ENCODE measurements around the gene CNP. TPM values are rescaled to one million over a fixed set of nuclear protein-coding genes. Genes with fewer than 3 reads are reported as not detected.

CNP gene
- total and polyA plus RNA-seq, 2 of the 8 experiments (the other 6 are each of a cell fraction or from before 2014, with no cell fraction given): 21.9 to 60.6 TPM

GRCh38 chr17:41998497-41998896 lies 31.9 kb downstream of the CNP start:
- Histone ChIP-seq H3K4me1 (replicated peaks in 1 of 4; ENCODE audit: control insufficient read depth in 3 of 4, insufficient read depth in 4 of 4, low read length in 3 of 4) (no peaks in the 10 kb centered on the region), H3K9ac (replicated peaks in 1 of 4; ENCODE audit: extremely low read depth in 1 of 4, low read depth in 3 of 4, low read length in 3 of 4) (no peak overlapping the region), H2AFZ (ENCODE audit: low read length) (no peak overlapping the region), H3K79me1 (ENCODE audit: low read depth, low read length) (no peaks in the 10 kb centered on the region), H2AK5ac (ENCODE audit: low read depth, low read length) (no peak overlapping the region), H2BK120ac (replicated peaks; ENCODE audit: low read depth, low read length) (no peak overlapping the region), H3K36me3 (ENCODE audit: control insufficient read depth in 2 of 4, insufficient read depth in 4 of 4, low read length in 3 of 4) (peaks cover 28 to 88% (median 65%) of the 10 kb centered on the region in 4 experiments), H4K91ac (replicated peaks; ENCODE audit: insufficient read length, low read length) (no peak overlapping the region), H3K27ac (ENCODE audit: low read depth, low read length) (no peak overlapping the region), H3K4ac (replicated peaks; ENCODE audit: insufficient read length, low read depth, low read length) (no peak overlapping the region), H2BK5ac (ENCODE audit: low read depth, low read length) (no peak overlapping the region), H3K23ac (ENCODE audit: insufficient read length) (no peak overlapping the region), H3K14ac (ENCODE audit: insufficient read length) (no peak overlapping the region), H4K8ac (ENCODE audit: extremely low read depth, insufficient read depth, low read length) (no peak overlapping the region), H2BK15ac (ENCODE audit: low read length) (no peak overlapping the region), H3K18ac (ENCODE audit: extremely low read depth, low read length) (no peak overlapping the region), H3K79me2 (ENCODE audit: control insufficient read depth in 1 of 2, insufficient read depth in 2 of 2, low read length in 2 of 2) (peaks cover 12 to 29% of the 10 kb centered on the region in 2 experiments), H3K23me2 (ENCODE audit: low read depth, low read length) (no peaks in the 10 kb centered on the region), H4K5ac (ENCODE audit: insufficient read length, low read depth, low read length) (no peak overlapping the region), H3K4me2 (ENCODE audit: insufficient read depth in 1 of 2, low read depth in 2 of 2, low read length in 2 of 2) (no peak overlapping the region), H3K56ac (replicated peaks; ENCODE audit: insufficient read length, low read depth, low read length) (no peak overlapping the region), H3K4me3 (ENCODE audit: extremely low read depth in 1 of 4, insufficient read depth in 2 of 4, low read depth in 3 of 4, low read length in 4 of 4) (no peak overlapping the region), H2BK20ac (ENCODE audit: low read length) (no peak overlapping the region), H3K9me3 (ENCODE audit: insufficient read depth in 2 of 2, low read depth in 1 of 2, low read length in 1 of 2) (no peaks in the 10 kb centered on the region), H3K27me3 (replicated peaks in 1 of 4; ENCODE audit: control insufficient read depth in 3 of 4, extremely low read depth in 1 of 4, insufficient read depth in 3 of 4, low read length in 3 of 4) (no peaks in the 10 kb centered on the region), H2BK12ac (ENCODE audit: low read depth, low read length) (no peak overlapping the region), H4K20me1 (replicated peaks in 1 of 2; ENCODE audit: control insufficient read depth in 1 of 2, insufficient read depth in 2 of 2, low read length in 2 of 2) (peaks cover 5 to 9% of the 10 kb centered on the region in 2 experiments)
- WGBS, 2 experiments (ENCODE audit: extremely low coverage in 1 of 2, insufficient coverage in 1 of 2, insufficient read length in 1 of 2, insufficient replicate concordance in 2 of 2, low coverage in 1 of 2, low lambda C conversion rate in 2 of 2, missing lambda C conversion rate in 1 of 2): 46% methylated on average over 2 of the region's 2 CpGs; no CpG with 5 or more reads in 1 of the 2 experiments
- ChIA-PET POLR2A (ENCODE audit: partially characterized antibody) (interaction anchor here (1.1 kb wide), 1 partner anchor 31 kb away, joined by 5 read pairs; no protein-coding TSS in a partner anchor), CTCF (ENCODE audit: partially characterized antibody) (interaction anchor here (0.6 to 3.0 kb wide), 3 partner anchors 9 to 428 kb away, joined by 3 to 8 read pairs (median 4); no protein-coding TSS in a partner anchor)
- TF ChIP-seq BCL11A (IDR thresholded peaks at IDR 0.05; ENCODE audit: low read depth in 2 of 2, low read length in 2 of 2) (no peak), SRF (IDR thresholded peaks at IDR 0.05; ENCODE audit: low read depth, low read length) (no peak), TAF7 (optimal IDR thresholded peaks at IDR 0.05; ENCODE audit: borderline replicate concordance, low read depth, low read length) (no peak), SIRT6 (IDR thresholded peaks at IDR 0.05; ENCODE audit: low read length) (no peak), EZH2 (IDR thresholded peaks at IDR 0.05; ENCODE audit: low read depth, low read length, severe bottlenecking) (no peak), BACH1 (IDR thresholded peaks at IDR 0.05; ENCODE audit: low read length) (no peak), CHD1 (IDR thresholded peaks at IDR 0.05; ENCODE audit: low read depth, low read length) (no peak), JUND (IDR thresholded peaks at IDR 0.05; ENCODE audit: low read length) (no peak), RAD21 (IDR thresholded peaks at IDR 0.05 in 1 of 2, conservative IDR thresholded peaks at IDR 0.05 in 1 of 2; ENCODE audit: low read depth in 2 of 2, low read length in 2 of 2) (no peak), SIX5 (IDR thresholded peaks at IDR 0.05; ENCODE audit: low read depth, low read length) (no peak), YY1 (IDR thresholded peaks at IDR 0.05; ENCODE audit: low read depth, low read length) (no peak)
- FAIRE-seq: no peak
- DNase-seq (ENCODE audit: low read depth in 1 of 2, low spot score in 2 of 2): no peak

All from H1 (cell line).